ENCODE data around the gene GNG8.

The GNG8 gene

DNA sequence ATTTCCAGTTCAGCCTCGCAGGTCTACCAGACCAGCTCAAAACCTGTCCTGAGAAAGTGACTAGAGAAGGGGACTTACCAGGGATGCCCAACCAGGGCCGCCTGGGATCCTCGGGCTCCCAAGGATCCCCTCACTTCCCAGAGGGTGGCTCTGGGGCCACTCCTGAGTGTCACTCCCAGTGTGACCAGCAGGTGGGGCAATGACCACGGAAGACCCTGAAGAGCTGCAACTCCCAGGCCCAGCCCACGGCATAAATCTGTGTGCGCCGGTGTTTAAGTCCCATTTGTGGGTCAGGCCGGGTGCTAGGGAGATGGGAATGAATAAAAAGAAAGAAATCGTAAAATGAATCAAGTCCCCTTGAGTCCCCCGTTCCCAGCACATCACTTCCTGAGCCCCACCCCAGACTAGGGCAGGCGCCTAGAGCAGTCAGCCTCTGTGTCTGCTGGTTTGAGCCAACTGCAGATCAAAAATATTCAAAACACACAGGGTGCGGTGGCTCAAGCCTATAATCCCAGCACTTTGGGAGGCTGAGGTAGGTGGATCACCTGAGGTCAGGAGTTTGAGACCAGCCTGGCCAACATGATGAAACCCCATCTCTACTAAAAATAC is 21.8 kb downstream of the GNG8 start:
- FAIRE-seq, result peak; percentile 89
- TF ChIP-seq POLR2A (IDR thresholded peaks at IDR 0.05; ENCODE audit: low read depth, low read length) (no peak), TAF1 (IDR thresholded peaks at IDR 0.05; ENCODE audit: borderline replicate concordance, low read depth, low read length) (no peak), POLR2AphosphoS5 (IDR thresholded peaks at IDR 0.05; ENCODE audit: low read depth, low read length) (no peak)
- no peak for DNase-seq (ENCODE audit: insufficient read length)

DNA sequence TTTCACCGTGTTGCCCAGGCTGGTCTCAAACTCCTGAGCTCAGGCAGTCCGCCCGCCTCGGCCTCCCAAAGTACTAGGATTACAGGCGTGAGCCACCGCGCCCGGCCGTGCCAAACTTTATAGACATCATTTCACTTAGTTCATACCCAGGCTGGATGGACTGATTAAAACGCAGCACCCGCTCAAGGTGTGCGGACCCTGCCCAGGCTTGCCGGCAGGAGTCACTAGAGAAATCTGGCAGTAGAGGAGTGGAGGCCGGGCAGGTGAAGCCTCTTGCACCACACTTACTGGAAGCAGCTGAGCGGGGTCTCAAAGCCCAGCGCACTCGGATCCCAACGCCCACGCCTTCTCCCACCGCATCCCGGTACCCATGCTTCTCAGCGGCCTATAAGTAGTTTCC is 22.5 kb downstream of the GNG8 start:
- DNase-seq (ENCODE audit: insufficient read length) (no peak), FAIRE-seq (no peak)
- TF ChIP-seq POLR2AphosphoS5 (IDR thresholded peaks at IDR 0.05; ENCODE audit: low read depth, low read length), result no peak
- no peak for TF ChIP-seq TAF1 (IDR thresholded peaks at IDR 0.05; ENCODE audit: borderline replicate concordance, low read depth, low read length)
- no peak for TF ChIP-seq POLR2A (IDR thresholded peaks at IDR 0.05; ENCODE audit: low read depth, low read length)

DNA sequence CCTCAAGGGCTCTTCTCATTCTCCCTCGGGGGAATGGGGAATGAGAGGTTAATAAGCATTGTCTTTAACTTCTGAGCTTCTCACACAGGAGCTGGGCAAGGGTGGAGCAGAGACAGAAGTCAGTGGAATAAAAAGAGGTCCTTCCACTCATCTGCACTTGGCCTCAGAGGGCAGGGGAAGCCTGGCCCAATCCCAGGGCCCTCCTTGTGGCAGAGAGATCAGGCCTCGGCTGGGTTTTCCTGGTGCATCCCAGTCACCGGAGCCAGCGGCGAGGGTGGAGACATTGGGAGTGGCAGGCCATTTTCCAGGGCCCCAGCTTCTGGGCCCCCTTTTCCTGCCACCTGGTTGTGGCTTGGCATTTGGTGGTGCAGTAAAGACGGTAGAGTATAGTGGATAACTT is 24.2 kb downstream of the GNG8 start:
- FAIRE-seq (no peak), DNase-seq (ENCODE audit: insufficient read length) (no peak)
- no peak for TF ChIP-seq POLR2AphosphoS5 (IDR thresholded peaks at IDR 0.05; ENCODE audit: low read depth, low read length)
- TF ChIP-seq POLR2A (IDR thresholded peaks at IDR 0.05; ENCODE audit: low read depth, low read length), result no peak
- TF ChIP-seq TAF1 (IDR thresholded peaks at IDR 0.05; ENCODE audit: borderline replicate concordance, low read depth, low read length), result no peak

DNA sequence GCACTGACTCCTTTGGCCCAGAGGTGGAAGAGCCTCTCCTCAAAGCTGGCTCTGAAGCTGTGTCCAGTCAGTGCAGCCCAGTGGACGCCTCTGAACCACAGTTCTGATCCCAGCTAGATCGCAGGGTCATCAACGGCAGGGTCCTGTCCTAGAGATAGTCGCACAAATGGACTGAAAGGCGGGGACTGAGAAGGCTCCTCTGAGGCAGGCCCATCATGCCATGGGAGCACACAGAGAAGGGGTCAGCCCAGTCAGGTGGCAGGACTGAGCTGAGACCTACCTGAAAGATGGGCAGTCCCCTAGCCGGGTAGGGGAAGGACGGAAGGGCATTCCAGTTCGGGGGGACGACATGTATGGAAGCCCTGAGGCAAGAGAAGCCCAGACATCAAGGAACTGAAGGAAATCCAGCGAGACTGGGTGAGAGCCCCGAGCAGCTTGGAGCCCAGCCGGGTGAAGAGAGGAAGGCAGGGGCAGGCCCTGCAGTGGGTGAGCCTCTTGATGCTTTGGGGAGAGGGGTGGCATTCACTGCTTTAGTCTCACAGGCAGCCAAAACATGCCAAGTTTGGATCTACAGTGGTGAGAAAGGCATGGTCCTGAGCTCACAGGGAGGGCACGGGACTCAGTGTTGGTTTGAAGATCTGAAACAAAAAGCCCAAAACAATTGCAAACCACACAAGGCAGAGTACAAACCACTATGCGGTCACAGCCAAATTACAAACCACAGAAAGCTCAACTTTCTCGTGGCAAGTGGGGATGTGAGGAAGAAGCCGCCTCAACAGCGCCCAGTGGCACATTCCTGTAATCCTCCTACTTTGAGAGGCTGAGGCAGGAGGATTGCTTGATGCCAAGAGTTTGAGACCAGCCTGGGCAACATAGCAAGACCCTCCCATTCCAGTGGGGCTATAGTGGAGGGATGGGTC is 24.9 kb downstream of the GNG8 start:
- peak; percentile 83 for FAIRE-seq
- no peak for DNase-seq (ENCODE audit: insufficient read length)
- TF ChIP-seq TAF1 (IDR thresholded peaks at IDR 0.05; ENCODE audit: borderline replicate concordance, low read depth, low read length), result no peak
- peak; percentile 88 for TF ChIP-seq POLR2AphosphoS5 (IDR thresholded peaks at IDR 0.05; ENCODE audit: low read depth, low read length)
- peak; percentile 82 for TF ChIP-seq POLR2A (IDR thresholded peaks at IDR 0.05; ENCODE audit: low read depth, low read length)

DNA sequence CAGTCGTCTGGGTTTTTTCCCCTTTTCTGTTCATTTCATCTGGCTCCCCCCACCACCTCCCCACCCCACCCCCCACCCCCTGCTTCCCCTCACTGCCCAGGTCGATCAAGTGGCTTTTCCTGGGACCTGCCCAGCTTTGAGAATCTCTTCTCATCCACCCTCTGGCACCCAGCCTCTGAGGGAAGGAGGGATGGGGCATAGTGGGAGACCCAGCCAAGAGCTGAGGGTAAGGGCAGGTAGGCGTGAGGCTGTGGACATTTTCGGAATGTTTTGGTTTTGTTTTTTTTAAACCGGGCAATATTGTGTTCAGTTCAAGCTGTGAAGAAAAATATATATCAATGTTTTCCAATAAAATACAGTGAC is 25.6 kb downstream of the GNG8 start:
- TF ChIP-seq POLR2A (IDR thresholded peaks at IDR 0.05; ENCODE audit: low read depth, low read length) (no peak), TAF1 (IDR thresholded peaks at IDR 0.05; ENCODE audit: borderline replicate concordance, low read depth, low read length) (no peak), POLR2AphosphoS5 (IDR thresholded peaks at IDR 0.05; ENCODE audit: low read depth, low read length) (no peak)
- no peak for FAIRE-seq

DNA sequence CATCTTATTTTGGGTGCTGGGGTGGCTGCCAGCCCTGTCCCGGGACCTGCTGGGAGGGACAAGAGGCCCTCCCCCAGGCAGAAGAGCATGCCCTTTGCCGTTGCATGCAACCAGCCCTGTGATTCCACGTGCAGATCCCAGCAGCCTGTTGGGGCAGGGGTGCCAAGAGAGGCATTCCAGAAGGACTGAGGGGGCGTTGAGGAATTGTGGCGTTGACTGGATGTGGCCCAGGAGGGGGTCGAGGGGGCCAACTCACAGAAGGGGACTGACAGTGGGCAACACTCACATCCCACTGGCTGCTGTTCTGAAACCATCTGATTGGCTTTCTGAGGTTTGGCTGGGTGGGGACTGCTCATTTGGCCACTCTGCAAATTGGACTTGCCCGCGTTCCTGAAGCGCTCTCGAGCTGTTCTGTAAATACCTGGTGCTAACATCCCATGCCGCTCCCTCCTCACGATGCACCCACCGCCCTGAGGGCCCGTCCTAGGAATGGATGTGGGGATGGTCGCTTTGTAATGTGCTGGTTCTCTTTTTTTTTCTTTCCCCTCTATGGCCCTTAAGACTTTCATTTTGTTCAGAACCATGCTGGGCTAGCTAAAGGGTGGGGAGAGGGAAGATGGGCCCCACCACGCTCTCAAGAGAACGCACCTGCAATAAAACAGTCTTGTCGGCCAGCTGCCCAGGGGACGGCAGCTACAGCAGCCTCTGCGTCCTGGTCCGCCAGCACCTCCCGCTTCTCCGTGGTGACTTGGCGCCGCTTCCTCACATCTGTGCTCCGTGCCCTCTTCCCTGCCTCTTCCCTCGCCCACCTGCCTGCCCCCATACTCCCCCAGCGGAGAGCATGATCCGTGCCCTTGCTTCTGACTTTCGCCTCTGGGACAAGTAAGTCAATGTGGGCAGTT is 26.2 kb downstream of the GNG8 start:
- DNase-seq (ENCODE audit: insufficient read length) (no peak), FAIRE-seq (no peak)
- 0 out of 2 replicates have a peak, but pooled peaks have one; percentile 39 for TF ChIP-seq POLR2AphosphoS5 (IDR thresholded peaks at IDR 0.05; ENCODE audit: low read depth, low read length)
- TF ChIP-seq TAF1 (IDR thresholded peaks at IDR 0.05; ENCODE audit: borderline replicate concordance, low read depth, low read length), result no peak

More for the DNA sequence above, 25.6 kb downstream of the GNG8 start:
- DNase-seq (ENCODE audit: insufficient read length), result no peak

DNA sequence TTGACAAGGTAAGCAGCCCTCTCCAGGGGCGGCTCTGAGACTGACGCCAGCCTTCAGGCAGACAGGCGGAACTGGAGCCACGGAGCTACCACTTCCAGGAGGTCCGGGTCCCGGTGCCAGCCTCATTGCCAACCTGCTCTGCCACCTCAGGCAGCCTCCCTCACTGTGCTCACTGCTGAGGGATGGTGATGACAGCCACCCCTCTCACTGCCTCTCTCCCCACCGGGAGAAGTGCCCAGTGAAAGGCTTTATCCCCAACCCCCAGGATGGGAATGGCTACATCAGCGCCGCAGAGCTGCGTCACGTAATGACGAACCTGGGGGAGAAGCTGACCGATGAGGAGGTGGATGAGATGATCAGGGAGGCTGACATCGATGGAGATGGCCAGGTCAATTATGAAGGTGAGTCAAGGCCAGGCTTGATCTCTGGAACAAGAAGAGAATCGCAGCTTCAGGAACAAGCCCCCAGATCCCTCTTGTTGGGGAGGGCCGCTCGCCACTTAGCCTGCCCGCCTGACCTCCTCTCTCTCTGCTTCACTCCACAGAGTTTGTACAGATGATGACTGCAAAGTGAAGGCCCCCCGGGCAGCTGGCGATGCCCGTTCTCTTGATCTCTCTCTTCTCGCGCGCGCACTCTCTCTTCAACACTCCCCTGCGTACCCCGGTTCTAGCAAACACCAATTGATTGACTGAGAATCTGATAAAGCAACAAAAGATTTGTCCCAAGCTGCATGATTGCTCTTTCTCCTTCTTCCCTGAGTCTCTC is 27.2 kb downstream of the GNG8 start:
- TF ChIP-seq POLR2AphosphoS5 (IDR thresholded peaks at IDR 0.05; ENCODE audit: low read depth, low read length), result no peak
- TF ChIP-seq TAF1 (IDR thresholded peaks at IDR 0.05; ENCODE audit: borderline replicate concordance, low read depth, low read length), result no peak
- TF ChIP-seq POLR2A (IDR thresholded peaks at IDR 0.05; ENCODE audit: low read depth, low read length), result no peak
- FAIRE-seq, result no peak
- DNase-seq (ENCODE audit: insufficient read length), result no peak

DNA sequence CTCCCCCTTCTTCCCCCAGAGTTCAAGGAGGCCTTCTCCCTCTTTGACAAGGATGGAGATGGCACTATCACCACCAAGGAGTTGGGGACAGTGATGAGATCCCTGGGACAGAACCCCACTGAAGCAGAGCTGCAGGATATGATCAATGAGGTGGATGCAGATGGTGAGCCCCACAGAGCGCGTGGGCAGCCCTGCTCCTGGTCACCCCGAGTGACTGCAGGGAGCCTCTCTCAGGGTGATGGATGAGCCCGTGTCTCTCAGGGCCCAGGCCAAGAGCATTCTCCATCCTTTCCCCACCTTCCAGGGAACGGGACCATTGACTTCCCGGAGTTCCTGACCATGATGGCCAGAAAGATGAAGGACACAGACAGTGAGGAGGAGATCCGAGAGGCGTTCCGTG is 27.8 kb downstream of the GNG8 start:
- no peak for DNase-seq (ENCODE audit: insufficient read length)
- TF ChIP-seq TAF1 (IDR thresholded peaks at IDR 0.05; ENCODE audit: borderline replicate concordance, low read depth, low read length) (no peak), POLR2AphosphoS5 (IDR thresholded peaks at IDR 0.05; ENCODE audit: low read depth, low read length) (no peak), POLR2A (IDR thresholded peaks at IDR 0.05; ENCODE audit: low read depth, low read length) (no peak)
- FAIRE-seq, result no peak

DNA sequence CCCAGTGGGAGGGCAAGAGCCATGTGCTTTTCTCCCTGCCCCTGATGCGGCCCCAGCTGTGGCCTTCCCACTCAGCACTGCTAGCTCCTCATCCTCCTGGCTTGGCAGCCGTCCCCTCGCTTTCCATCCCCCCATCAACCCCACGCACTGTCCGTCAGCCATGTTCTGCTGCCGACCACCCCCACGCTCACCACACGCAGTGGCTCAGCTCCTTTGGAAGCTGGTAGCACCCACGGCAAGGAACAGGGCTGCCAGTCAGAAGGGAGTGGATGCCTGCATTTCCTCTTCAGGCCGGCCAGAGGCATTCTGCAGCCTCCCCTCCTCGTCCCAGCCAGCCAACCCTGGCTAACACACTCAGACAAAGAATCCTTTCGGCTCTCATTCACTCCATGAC is 28.6 kb downstream of the GNG8 start:
- TF ChIP-seq TAF1 (IDR thresholded peaks at IDR 0.05; ENCODE audit: borderline replicate concordance, low read depth, low read length) (no peak), POLR2AphosphoS5 (IDR thresholded peaks at IDR 0.05; ENCODE audit: low read depth, low read length) (0 out of 2 replicates have a peak, but pooled peaks have one; percentile 14)
- DNase-seq (ENCODE audit: insufficient read length) (no peak), FAIRE-seq (no peak)

DNA sequence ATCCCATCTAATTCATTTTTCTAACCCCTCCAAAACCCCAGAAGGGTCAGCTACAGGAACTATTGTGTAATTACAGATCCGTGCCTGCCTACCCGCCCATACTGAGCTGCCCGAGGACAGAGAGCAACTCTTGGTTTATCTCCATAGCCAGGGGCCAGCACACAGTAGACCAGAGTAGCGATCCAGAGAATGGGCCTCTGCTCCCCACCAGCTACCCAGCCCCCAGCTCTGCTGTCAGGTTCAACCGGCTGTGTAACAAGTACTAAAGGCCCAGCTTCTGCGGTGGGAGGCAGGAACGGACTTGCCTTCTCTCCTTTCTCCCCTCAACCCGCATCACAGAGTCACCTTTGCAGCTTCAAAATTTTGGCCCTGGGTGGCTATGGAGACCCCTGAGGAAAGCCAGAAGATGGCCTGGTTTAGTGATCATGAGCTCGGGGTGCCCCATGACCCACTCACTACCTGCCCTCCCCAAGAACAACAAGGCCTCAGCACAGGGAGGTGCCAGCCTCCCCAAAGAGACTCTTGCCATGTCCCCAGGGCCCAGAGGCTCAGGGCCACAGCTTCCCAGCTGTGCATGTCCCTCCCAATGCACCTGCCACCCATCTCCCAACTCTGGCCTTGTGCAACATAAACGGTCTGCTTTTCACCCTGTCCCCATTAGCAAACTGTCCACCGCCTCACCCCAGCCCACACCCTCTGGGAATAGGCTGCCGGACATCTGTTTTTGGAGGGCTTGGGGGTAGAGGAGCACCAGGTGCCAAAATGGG is 29.1 kb downstream of the GNG8 start:
- DNase-seq (ENCODE audit: insufficient read length), result no peak
- no peak for FAIRE-seq
- TF ChIP-seq TAF1 (IDR thresholded peaks at IDR 0.05; ENCODE audit: borderline replicate concordance, low read depth, low read length), result no peak
- no peak for TF ChIP-seq POLR2A (IDR thresholded peaks at IDR 0.05; ENCODE audit: low read depth, low read length)
- no peak for TF ChIP-seq POLR2AphosphoS5 (IDR thresholded peaks at IDR 0.05; ENCODE audit: low read depth, low read length)

All from GM12892 (cell line).